H1 (cell line): ENCODE data around the gene PRRX2. TPM values are rescaled to one million over a fixed set of nuclear protein-coding genes. Genes with fewer than 3 reads are reported as not detected.

Experiments used
- BRCA1 ChIP-seq: IDR thresholded peaks from 2 replicates; pipeline ENCODE4 v1.6.1; 2012; ENCODE audit warnings: low read depth, low read length, improper control_type of control experiment
- CBX5 ChIP-seq: fragments of 300-800, 300-1000 bp; sonication (generic); IDR thresholded peaks from 2 replicates; pipeline ENCODE4 v1.7.1; 2016; ENCODE audit warnings: antibody characterized with exemption, low read length, low read depth
- CBX8 ChIP-seq: fragments of 300-800, 300-1000 bp; sonication (generic); IDR thresholded peaks from 2 replicates; pipeline ENCODE4 v1.7.1; 2016; ENCODE audit warnings: low read depth, low read length, borderline replicate concordance
- GABPA ChIP-seq: IDR thresholded peaks from 2 replicates; pipeline ENCODE4 v1.6.1; 2011; ENCODE audit warnings: mild to moderate bottlenecking, low read length, moderate library complexity, borderline replicate concordance; ENCODE audit not compliant: insufficient read depth
- JUN ChIP-seq: IDR thresholded peaks from 2 replicates; pipeline ENCODE4 v1.6.1; 2011; ENCODE audit warnings: low read depth, mild to moderate bottlenecking, improper control_type of control experiment, low read length
- KDM5A ChIP-seq: fragments of 200-600 bp; IDR thresholded peaks from 2 replicates; pipeline ENCODE4 v1.7.1; 2012; ENCODE audit warnings: mild to moderate bottlenecking, low read length, inconsistent platforms, mixed read lengths
- PHF8 ChIP-seq: fragments of 200-600 bp; sonication (generic); conservative IDR thresholded peaks from 2 replicates; pipeline ENCODE4 v1.7.1; 2012; ENCODE audit warnings: low read depth, mild to moderate bottlenecking, inconsistent platforms, low read length, moderate library complexity
- POLR2A ChIP-seq, 2 experiments: IDR thresholded peaks; 1 replicate in 1 of 2; 2 replicates in 1 of 2; pipeline ENCODE4 v1.6.1; 2011; ENCODE audit warnings: low read depth in 2 of 2, low read length in 2 of 2, mild to moderate bottlenecking in 2 of 2; ENCODE audit errors: control extremely low read depth in 1 of 2
- polyA plus RNA-seq, 7 experiments: library from polyadenylated mRNA; depleted of rRNA in 3 of 7; stranded (reverse) in 5 of 7; unstranded in 2 of 7; fragments of >200 nt in 5 of 7; fragments of 200-250 nt in 2 of 7; gene quantifications; 1 replicate in 5 of 7; 2 replicates in 1 of 7; 4 replicates in 1 of 7; pipeline versions ENCODE4 v1.2.1 to v1.2.3, GENCODE V29; 2011 to 2013; ENCODE audit warnings: missing spikeins in 2 of 7, mixed read lengths in 2 of 7
- total RNA-seq: library from RNA; stranded (reverse); fragmentation: NEBNext Ultra II Directional; extraction: Animal tissue kit (Norgen Biotek cat#: 25700); gene quantifications from 2 replicates; pipeline ENCODE4 v1.2.1, GENCODE V29; 2021

PRRX2 gene
- total and polyA plus RNA-seq, 2 of the 8 experiments (the other 6 are each of a cell fraction or from before 2014, with no cell fraction given): 5.8 to 9.2 TPM

DNA sequence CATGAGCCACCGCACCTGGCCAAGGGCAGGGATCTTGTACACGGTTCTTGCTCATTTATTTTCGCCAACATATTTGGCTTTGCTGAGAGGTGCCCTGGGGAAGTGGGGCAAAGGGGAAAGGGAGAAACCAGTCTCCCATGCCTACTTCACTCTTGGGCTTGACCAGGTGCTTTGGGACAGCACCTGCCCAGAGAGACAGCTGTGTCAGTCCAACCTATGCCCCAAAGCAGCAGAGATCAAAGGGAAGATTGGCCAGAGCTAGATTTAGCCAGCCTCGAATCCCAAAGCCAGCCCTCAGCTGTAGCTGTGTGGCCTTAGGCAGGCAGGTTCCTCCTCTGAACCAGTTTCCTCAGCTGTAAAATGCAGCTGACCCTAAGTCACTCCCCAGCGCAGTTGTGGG lies 89.7 kb downstream of the PRRX2 start (continued):
- TF ChIP-seq KDM5A (no peak), GABPA (no peak), BRCA1 (no peak), PHF8 (no peak), CBX8 (no peak), POLR2A (IDR thresholded peaks at IDR 0.05; ENCODE audit: control extremely low read depth in 1 of 2, low read depth in 2 of 2, low read length in 2 of 2) (no peak), JUN (no peak), CBX5 (no peak)
